ENCODE measurements around the gene AMDHD1.

- no peak for TF ChIP-seq POLR2A (IDR thresholded peaks at IDR 0.05; ENCODE audit: low read depth, low read length)
- TF ChIP-seq RAD21 (IDR thresholded peaks at IDR 0.05; ENCODE audit: low read length), result no peak
- TF ChIP-seq CTCF (conservative IDR thresholded peaks at IDR 0.05; ENCODE audit: low read depth, low read length), result no peak
- no peak for TF ChIP-seq CHD1 (IDR thresholded peaks at IDR 0.05; ENCODE audit: low read depth, low read length)
- TF ChIP-seq, protein P1, sequence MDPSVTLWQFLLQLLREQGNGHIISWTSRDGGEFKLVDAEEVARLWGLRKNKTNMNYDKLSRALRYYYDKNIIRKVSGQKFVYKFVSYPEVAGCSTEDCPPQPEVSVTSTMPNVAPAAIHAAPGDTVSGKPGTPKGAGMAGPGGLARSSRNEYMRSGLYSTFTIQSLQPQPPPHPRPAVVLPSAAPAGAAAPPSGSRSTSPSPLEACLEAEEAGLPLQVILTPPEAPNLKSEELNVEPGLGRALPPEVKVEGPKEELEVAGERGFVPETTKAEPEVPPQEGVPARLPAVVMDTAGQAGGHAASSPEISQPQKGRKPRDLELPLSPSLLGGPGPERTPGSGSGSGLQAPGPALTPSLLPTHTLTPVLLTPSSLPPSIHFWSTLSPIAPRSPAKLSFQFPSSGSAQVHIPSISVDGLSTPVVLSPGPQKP (IDR thresholded peaks at IDR 0.05; ENCODE audit: borderline replicate concordance, low read depth, low read length), result no peak
- no peak for TF ChIP-seq FOS (IDR thresholded peaks at IDR 0.05; ENCODE audit: low read depth, low read length)
These were observed 63.6 kb downstream of the AMDHD1 start for GRCh38 chr12:96006727-96007126.
